HL-60 (cell line): ENCODE results near the gene TOP2A.
"Not testable (repeated sequence)": the region's sequence is repeated elsewhere in the genome, so short reads cannot be mapped to it uniquely, and the experiment has no call there.

Source experiments
- CTCF ChIP-seq: IDR thresholded peaks from one replicate; pipeline ENCODE4 v1.5.1; 2011; ENCODE audit warnings: low read length, control low read depth, inconsistent platforms; ENCODE audit not compliant: insufficient read depth
- POLR2AphosphoS5 ChIP-seq: IDR thresholded peaks from 2 replicates; pipeline ENCODE4 v1.6.1; 2012; ENCODE audit warnings: low read depth
- REST ChIP-seq: IDR thresholded peaks from 2 replicates; pipeline ENCODE4 v1.6.1; 2012; ENCODE audit warnings: low read depth; ENCODE audit not compliant: insufficient replicate concordance

GRCh38 chr17:40367728-40368127, 50.0 kb downstream of the TOP2A start:
- not testable (repeated sequence) for TF ChIP-seq CTCF, REST, POLR2AphosphoS5
